ENCODE measurements around the gene VMP1. TPM values are rescaled to one million over a fixed set of nuclear protein-coding genes. Genes with fewer than 3 reads are reported as not detected.

The VMP1 gene
- total RNA-seq, 1 donor from 2014 or later, result 203 TPM

- no peak for DNase-seq
Measured at GRCh38 chr17:59711936-59712335, 4.5 kb downstream of the VMP1 start.

- no peak for DNase-seq
Measured at GRCh38 chr17:59712862-59713261, 5.4 kb downstream of the VMP1 start.

DNA sequence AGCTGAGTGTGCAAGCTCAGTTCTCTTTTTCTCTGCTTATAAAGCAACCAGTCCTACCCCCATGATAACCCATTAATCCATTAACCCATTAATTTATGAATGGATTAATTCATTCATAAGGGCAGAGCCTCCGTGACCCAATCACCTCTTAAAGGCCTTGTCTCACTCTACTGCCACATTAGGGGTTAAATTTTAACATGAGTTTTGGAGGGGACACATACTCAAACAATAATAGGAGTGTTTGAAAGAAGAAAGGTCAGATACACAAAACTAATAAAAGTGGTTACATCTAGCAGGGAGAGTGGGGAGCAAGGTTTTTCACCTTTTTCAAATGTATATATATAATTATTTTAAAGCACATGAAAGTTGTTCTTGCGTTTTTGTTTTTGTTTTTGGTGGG, 6.8 kb downstream of the VMP1 start:
- no peak for DNase-seq

DNA sequence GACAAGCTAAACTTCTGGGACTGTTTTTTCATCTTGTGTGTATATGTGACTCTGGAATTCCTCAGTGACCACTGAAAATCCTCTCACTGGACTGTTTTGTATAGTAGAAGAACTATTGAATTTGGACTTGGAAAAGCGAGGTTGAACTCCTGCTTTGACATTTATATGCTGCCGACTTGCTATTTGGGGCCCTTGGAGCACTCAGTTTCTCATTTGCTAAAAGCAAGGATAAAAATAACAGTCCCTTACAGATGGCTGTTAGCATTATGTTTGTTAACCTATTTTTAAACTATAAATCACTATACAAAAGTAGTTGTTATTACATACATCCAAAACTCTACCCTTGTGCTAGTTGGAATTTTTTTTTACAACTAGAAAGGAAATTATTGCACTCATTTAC, 9.0 kb downstream of the VMP1 start:
- no peak for DNase-seq

DNA sequence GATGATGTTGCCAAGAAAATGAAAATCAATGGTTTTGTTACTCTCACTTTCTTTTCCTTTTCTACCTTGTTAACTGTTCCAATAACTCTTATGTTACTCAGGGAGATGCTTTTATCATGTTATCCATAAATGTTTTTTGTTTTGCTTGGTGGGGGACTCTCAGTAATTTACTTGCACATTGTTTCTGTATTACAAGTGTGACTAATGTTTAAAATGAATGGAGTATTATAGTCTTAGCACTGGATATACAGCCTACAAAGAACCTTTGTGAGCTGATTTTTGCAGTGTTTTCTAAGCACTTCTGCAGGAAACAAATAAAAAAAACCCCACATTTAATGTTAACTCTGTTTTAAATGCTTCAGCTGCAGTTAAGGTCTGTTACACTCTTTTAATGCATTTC, 12.1 kb downstream of the VMP1 start:
- DNase-seq, result no peak

DNA sequence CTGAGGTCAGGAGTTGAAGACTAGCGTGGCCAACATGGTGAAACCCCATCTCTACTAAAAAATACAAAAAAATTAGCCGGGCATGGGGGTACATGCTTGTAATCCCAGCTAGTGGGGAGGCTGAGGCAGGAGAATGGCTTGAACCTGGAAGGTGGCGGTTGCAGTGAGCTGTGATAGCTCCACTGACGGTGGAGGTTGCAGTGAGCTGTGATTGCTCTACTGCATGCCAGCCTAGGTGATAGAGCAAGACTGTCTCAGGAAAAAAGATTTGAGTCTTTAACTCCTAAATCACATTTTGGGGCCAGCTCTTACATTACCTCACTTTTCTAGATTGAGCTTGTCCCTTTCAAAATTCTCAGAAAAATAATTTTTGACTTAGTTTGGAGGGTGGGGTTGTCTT, 15.2 kb downstream of the VMP1 start:
- no peak for DNase-seq

GRCh38 chr17:59723041-59723440, 15.6 kb downstream of the VMP1 start:
- DNase-seq, result no peak

- DNase-seq, result no peak
Measured at GRCh38 chr17:59723607-59724006, 16.2 kb downstream of the VMP1 start.

DNA sequence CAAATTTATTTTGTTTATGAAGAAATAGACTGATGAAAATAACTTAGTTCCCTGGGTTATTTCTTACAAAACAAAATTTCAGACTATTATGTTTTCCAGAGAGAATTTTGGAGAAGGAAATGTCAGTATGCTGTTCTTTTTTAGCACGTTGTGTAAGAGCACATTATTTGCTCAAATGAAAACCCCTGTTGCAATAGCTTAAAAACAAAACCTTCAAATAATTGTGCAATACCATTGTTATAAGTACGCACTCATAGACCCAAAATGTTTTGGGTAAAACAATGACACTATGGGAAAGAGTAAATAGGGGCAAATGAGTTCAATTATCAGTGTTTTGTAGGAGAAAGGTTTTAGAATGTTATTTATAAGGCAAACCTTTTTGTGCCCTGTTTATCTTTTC, 18.2 kb downstream of the VMP1 start:
- no peak for DNase-seq

DNA sequence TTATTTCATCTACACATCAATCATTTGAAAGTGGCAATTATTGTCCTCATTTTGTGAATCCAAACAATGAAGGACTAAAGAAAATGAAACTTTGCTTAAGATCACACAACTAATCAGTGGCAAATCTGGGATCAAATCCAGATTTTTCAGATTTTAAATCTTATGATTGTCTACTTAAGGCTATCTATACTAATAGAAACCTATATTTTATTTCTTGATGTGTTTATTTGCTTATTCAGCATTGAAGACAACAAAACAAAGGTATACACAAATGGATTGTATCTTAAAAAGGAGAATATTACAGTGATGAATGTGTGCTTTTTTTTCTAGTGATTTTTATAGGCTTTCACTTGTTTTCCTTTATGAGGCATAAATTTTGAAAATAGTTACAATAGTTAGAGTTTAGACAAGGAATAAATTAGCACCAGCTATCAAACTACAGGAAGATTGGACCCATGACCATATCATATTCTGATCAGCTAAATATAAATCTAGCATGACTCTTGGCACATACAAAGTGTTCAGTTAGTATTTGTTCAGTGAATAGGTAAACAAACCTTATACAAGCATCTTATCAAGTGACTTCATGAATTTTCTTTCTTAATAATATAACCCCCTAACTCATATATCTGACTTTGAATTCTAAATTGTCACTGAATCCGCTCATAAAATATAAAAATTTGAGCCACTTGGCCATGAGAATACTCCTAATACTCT, 20.5 kb downstream of the VMP1 start:
- no peak for DNase-seq

DNA sequence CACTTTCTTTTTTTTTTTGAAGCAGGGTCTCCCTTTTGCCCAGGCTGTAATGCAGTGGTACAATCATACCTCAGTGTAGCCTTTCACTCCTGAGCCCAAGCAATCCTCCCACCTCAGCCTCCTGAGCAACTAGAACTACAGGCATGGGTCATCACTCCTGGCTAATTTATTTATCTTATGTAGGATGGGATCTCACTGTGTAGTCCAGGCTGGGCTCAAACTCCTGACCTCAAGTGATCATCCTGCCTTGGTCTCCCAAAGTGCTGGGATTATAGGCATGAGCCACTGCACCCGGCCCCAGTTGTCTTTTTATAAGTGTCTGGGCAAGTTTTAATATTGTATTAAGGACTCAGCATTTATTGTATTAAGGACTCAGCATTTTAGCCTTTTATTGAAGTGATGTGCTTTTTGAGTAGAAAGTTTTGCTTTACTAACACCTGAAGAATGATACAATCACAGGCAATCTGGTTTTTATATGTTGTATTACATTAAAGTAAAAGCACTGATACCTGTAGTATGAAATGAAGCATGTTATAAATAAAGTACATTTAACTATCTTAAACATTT, 22.9 kb downstream of the VMP1 start:
- no peak for DNase-seq

DNA sequence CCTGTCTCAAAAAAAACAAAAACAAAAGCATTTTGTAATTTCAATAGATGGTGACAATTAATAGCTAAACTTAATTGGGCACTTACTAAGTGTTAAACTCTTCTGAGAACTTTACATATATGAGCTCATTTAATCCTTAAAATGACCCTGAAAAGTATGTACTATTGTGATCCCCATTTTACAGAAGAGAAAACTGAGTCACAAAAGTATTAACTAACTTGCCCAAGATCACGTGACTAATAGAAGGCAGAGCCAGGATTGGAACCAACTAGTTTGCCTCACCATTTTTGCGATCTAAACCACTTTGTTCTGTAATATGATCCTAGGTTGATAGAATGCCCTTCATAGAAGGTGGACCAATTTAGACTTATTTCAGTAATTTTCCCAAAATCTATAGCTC, 26.2 kb downstream of the VMP1 start:
- no peak for DNase-seq

- no peak for DNase-seq
Measured at GRCh38 chr17:59734226-59734625, 26.8 kb downstream of the VMP1 start.

- DNase-seq, result no peak
Measured at GRCh38 chr17:59737324-59737723, 29.9 kb downstream of the VMP1 start.

DNA sequence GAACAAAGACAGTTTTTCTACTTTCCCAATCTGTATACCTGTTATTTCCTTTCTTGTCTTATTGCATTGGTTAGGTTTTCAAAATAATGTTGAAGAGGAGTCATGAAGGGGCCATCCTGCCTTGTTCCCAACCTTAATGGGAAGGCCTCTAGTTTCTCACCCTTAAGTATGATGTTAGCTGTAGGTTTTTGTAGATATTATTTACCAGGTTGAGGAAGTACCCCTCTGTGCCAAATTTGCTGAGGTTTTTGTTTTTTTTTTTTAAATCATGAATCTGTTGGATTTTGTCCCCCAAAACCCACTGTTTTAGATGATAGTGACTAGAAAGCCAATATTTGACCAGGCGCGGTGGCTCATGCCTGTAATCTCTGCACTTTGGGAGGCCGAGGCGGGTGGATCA, 36.4 kb downstream of the VMP1 start:
- DNase-seq, result no peak

DNA sequence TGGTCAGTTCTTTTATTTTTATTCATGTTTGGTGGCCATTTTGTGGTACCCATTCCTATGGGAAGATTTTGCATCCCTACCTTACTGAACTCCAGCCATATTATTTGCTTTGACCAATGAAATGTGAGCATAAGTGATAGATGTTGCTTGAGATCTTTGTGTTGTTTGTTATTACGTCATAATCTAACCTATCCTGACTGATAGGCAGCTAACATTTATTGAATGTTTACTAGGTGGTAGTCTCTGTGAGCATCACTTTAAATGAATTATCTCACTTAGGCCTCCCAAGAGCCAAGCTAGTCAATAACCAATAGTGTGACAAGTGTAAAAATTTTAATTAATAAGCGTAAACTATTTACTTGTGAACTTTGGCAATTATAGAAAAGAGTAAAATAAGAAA, 37.6 kb downstream of the VMP1 start:
- DNase-seq, result no peak

- DNase-seq, result no peak
Measured at GRCh38 chr17:59746849-59747445, 39.5 kb downstream of the VMP1 start.

DNA sequence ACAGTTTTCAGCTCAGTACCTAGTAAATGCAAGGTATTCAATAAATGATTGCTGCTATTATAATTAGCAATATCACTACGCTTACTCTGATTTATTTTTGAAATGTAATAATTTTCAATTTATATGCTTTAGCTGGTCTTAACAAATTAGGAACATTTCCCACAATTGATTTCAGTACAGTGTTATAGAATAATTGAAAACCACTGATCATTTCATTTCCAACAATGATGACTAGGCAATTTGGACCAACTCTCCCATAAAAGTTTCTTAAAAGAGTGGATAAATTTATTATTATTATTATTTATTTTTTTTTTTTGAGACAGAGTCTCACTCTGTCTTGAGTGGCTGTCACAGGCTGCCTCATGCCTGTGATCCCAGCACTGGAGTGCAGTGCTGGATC, 41.1 kb downstream of the VMP1 start:
- DNase-seq, result no peak

- DNase-seq, result no peak
Measured at GRCh38 chr17:59751955-59752413, 44.5 kb downstream of the VMP1 start.

DNA sequence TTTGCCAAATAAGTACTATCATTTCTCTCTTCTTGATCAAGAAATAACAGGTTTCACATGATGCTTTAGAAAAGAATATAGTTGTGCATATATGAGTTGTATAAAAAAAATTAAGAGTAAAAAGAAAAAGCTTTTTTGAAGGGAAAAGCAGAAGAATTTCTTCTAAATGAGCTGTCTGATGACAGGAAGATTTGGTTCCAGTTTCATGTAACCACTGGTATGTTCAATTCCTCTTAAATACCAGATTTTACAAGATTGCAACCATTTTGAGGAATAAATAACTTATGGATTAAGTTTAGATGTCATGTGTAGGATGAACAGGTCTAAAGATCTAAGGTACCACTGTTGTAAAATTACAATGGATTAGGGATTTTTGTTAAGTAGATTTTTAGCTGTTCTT, 45.0 kb downstream of the VMP1 start:
- DNase-seq, result no peak

GRCh38 chr17:59752922-59753321, 45.5 kb downstream of the VMP1 start:
- DNase-seq, result no peak

GRCh38 chr17:59753522-59754467, 46.3 kb downstream of the VMP1 start:
- peak; percentile 91 for DNase-seq

DNA sequence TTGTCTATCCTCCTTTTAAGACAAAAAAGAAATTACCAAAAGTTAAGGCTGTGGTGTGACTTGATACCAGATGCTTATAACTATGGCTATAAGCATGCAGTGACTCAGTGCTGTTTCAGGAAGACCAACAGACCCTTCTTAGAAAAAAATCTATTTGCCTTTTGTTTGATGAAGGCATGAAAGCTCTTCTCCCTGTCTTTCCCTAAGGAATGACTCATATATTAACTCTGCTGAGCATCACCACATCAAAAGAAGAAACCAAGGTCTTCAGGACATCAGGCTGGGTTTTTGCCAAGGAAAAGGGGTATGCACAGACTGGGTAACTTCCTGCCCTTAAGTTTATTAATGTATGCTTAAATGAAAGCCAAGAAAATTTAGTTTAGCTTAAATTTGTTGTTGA, 47.1 kb downstream of the VMP1 start:
- no peak for DNase-seq

Measured in skin of body (tissue), 2 donors.